Measurements from ENCODE around the gene TEF.
A peak's percentile ranks its signal among the peaks of the same experiment; 100 is the strongest.

Gene TEF, protein sequence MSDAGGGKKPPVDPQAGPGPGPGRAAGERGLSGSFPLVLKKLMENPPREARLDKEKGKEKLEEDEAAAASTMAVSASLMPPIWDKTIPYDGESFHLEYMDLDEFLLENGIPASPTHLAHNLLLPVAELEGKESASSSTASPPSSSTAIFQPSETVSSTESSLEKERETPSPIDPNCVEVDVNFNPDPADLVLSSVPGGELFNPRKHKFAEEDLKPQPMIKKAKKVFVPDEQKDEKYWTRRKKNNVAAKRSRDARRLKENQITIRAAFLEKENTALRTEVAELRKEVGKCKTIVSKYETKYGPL

DNA sequence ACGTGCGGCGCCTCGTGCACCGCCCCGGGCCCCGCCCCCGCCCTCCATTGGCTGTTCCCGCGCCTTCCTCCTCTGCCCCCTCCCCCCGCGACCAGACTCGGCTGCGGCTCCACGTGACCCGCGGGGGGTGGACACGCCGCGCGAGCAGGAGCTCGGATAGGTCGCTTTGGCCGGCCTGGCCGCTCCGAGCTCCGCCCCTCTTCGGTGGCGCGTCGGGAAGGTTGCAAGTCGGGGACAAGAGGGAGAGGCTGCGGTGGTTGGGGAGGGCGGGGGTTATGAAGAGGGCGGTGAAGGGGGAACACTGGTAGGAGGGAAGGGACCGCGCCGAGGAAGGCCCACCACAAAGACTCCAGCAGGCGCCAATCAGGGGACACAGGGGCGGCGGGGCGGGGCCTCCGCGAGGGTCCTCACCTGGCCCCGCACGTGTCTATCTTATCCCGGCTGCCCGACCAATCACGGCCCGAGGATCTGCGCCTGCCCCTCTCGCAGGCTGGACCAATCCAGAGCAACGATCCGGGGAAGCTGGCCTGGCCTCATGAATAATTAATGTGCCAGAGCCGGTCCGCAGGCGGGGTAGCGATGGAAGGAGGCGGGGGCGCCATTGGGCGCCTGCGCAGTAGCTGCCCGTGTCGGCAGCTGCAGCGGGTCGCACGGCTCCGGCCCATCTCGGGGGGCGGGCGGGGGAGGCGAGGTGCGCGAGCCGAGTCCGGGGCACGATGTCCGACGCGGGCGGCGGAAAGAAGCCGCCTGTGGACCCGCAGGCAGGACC lies at the start of gene TEF:
TSS of gene TEF (plus strand) at position 614 of the 769 bp plus-strand sequence. CDS start at position 717, 103 bp downstream.
- peak; percentile 94 for DNase-seq (ENCODE audit: low read depth, low spot score)
- H3K27ac ChIP-seq: peak within 1 kb of the TSS; percentile 94

DNA sequence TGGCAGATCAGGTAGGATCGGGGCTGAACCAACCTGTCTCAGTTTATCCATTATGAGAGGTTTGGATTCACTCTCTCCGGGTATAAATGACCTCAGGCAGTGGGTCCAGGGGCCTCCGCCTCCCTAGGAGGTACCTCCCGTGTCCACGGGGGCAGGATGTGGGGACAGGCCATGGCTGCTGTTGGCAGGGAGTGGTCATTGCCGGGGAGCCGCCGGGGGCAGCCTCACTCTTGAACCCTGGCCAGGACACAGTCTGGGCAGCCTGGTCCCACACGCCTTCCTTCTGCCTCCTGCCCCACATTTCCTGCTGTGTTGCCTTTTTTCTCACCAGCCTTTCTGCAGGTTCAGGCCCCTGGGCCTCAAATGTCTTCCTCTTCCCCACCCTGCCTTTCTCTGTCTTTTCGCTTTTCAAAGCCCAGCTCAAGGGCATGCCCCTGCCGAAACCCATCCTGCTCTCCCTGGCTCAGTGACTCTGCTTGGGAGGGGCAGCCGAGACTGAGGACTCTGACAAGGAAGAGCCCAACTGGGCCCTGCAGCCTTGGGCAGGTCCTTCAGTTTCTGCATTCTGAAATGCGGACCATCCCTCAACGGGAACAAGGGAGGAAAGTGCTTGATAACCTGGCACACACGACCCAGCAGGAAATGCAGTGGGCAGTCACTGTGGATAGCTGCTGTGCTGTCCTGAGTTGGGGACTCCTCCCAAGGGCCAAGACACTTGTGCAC lies 49.4 kb upstream of the TEF start:
- no peak for DNase-seq (ENCODE audit: low read depth, low spot score)
- no peak overlapping the region for H3K27ac ChIP-seq

DNA sequence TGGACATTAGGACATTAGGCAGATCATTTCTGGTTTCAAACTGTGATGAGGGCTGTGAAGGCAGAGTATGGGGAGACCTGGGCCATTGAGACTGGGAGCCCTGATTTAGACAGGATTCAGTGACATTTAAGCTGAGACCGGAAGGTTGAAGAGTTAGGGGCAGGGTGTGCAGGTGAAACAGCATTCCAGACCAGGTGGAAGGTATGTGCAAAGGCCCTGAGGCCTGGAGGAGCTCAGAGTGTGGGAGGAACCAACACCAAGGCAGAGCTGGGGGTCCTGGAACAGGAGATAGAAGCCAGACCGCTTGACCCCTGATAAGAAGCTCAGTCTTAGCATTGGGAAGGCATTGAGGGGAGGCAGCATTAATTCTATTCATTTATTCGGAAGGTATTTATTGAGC lies 47.9 kb upstream of the TEF start:
- H3K27ac ChIP-seq: no peak overlapping the region
- DNase-seq (ENCODE audit: low read depth, low spot score): no peak

DNA sequence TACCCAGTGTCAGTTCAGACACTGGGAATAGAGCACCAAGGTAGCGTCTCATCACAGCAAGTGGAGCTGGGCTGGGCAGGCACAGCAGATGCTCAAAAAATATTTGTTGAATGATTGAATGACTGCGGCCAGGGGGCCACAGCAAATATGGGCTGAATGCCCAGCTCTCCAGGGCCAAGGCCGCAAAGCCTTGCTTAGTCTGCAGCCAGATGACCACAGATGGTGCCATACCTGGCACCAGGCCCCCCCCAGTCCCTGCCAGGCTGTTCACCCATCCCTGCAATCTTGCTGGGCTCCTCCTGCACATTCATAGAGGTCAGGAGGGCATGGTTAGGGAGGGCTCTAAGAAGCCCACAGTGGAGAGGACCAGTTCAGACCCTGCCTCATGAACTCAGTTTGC lies 47.5 kb upstream of the TEF start:
- H3K27ac ChIP-seq: no peak overlapping the region
- no peak for DNase-seq (ENCODE audit: low read depth, low spot score)

DNA sequence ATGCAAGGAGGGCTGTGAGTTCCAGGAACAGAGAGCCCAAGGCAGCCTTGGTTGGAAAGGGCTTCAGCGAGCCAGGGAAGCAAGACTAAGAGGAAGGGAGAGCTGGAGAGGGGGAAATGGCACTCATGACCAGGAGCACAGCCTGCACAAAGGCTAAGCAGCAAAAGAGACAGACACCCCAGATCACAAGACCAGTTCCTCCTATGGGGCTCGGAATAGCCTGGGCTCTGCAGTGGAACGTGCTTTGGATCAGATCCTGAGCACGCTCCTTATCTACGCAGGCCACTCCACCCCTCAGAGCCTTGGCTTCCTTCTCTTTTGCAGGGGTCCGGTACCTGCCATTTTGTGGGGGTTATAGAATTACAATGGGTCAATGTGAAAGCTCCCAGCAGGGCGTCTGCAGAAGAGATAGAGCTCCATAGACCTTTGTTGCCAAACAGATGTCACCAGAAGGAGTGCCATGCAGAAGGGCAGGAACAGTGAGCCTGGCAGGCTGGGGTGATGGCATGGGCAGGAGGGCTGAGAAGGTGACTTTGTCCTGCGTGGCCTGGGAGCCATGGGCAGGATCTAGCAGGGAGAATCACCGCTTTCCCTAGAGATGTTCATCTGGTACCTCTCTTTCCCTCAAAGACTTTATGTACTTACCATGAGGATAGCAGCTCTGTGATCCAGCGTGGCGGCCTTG lies 46.6 kb upstream of the TEF start:
- no peak for DNase-seq (ENCODE audit: low read depth, low spot score)
- no peak overlapping the region for H3K27ac ChIP-seq

DNA sequence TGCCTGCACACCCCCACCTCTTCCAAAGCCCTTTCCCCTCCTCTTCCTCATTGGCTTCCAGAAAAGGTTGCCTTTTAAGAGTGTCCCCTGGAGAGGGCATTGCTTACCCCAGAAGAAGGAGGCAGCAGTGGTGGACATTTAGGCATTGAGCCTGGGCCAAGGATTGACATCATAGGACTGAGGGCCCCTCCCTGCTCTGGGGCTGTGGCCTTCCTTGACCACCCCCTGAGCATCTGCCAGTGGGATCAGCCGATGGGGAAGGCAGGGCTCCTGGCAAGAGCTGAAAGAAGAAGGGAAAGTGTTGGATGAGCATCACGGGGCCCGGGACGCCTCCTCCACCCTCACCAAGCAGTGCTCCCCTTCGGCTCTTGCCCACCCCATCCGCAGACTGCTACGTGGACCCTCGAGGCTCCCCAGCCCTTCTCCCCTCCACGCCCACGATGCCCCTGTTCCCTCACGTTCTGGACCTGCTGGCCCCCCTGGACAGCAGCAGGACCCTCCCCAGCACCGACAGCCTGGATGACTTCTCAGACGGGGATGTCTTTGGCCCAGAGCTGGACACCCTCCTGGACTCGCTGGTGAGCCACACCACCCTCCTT lies 43.0 kb upstream of the TEF start:
- DNase-seq (ENCODE audit: low read depth, low spot score): no peak
- H3K27ac ChIP-seq: no peak overlapping the region

DNA sequence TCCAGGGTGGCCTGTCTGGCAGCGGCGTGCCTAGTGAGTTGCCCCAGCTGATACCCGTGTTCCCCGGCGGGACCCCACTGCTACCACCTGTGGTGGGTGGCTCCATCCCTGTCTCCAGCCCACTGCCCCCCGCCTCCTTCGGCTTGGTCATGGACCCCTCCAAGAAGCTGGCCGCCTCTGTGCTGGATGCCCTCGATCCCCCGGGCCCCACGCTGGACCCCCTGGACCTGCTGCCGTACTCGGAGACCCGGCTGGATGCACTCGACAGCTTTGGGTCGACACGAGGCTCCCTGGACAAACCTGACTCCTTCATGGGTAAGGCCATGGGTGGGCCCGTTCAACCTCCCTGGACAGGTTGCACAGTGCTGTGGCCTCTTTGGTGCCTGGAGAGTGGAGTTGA lies 41.9 kb upstream of the TEF start:
- H3K27ac ChIP-seq: no peak overlapping the region
- DNase-seq (ENCODE audit: low read depth, low spot score): no peak

DNA sequence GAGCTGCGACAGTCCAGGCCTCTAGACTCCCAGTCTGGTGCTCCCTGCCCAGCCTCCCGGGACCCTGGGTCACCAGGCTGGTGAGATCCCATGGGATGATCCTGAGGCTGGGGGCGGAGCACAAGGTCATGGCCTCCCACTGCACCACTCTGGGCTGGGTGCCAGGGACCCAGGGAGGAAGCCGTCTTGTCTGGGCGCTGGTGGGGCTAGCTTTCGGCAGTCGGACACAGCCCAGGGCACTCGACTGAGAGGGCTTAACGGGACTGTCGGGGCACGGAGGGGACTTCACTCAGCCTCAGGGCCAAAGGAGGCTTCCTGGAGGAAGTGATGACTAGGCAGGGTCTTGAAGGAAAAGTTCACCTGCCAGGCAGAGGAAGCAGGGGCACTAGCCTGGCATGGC lies 41.4 kb upstream of the TEF start:
- DNase-seq (ENCODE audit: low read depth, low spot score): no peak
- H3K27ac ChIP-seq: no peak overlapping the region

DNA sequence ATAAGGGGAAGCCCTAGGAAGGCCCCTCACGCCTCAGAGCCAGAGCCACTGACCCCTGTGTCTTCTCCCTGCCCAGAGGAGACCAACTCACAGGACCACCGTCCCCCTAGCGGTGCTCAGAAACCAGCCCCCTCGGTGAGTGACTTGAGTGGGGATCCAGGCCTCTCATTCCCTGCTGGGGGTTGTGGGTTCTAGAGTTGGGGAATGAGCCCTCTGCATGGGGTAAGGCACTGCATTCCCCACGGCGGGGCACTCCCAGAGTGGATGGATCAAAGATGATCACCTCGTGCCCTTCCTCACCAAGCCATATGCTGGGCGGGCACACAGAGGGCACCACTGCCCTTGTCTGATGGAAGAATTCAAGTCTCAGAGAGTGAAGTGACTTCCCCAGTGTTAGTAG lies 40.7 kb upstream of the TEF start:
- H3K27ac ChIP-seq: no peak overlapping the region
- DNase-seq (ENCODE audit: low read depth, low spot score): no peak

DNA sequence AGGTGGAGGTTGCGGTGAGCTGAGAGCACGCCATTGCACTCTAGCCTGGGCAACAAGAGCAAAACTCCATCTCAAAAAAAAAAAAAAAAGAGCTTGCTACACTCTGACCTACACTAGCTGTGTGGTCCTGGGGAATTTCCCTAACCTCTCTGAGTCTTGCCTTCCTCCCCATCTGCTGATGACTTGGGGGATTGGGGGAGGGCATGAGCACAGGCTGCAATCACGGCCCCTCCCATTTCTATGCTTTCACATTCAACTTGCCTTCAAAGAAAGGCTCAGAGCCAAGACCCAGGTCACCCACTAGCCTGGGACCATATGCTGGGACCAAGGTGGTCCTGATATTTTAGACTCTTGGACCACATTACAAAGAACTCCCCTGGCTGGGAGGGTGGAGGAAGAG lies 39.8 kb upstream of the TEF start:
- no peak for DNase-seq (ENCODE audit: low read depth, low spot score)
- no peak overlapping the region for H3K27ac ChIP-seq

DNA sequence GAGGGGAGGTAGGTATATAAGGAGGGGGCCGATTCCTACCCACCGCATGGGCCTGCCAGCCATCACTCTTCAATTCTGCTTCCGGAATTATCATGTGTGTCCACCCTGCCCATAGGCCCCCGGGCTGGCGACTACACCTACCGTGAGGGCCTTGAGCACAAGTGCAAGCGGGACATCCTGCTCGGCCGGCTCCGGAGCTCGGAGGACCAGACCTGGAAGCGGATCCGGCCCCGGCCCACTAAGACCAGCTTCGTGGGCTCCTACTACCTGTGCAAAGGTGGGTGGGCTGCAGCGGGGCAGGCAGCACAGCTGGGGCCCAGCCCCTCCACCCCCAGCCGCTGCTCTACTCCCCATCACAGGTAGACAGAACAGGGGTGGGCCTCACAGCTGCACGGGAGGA lies 38.4 kb upstream of the TEF start:
- DNase-seq (ENCODE audit: low read depth, low spot score): no peak
- no peak overlapping the region for H3K27ac ChIP-seq

DNA sequence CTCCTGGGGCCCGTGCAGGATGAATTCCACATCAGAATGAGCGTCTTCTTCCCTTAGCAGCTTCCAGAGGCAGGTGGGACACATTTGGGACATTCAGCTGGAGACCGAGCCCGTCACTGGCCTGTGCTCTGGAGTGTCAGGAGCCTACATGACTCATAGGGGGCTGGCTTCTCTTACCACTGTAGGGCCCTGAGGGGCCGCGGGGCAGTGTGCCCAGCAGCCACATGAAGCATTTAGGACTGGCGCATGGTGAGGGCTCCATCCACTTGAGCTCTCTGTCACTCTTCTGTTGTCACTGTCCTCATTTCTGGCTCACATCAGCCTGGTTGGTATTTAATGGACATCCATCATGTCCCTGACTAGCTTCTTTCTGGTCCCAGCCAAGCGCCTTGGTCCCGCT lies 38.0 kb upstream of the TEF start:
- DNase-seq (ENCODE audit: low read depth, low spot score): no peak
- H3K27ac ChIP-seq: no peak overlapping the region

DNA sequence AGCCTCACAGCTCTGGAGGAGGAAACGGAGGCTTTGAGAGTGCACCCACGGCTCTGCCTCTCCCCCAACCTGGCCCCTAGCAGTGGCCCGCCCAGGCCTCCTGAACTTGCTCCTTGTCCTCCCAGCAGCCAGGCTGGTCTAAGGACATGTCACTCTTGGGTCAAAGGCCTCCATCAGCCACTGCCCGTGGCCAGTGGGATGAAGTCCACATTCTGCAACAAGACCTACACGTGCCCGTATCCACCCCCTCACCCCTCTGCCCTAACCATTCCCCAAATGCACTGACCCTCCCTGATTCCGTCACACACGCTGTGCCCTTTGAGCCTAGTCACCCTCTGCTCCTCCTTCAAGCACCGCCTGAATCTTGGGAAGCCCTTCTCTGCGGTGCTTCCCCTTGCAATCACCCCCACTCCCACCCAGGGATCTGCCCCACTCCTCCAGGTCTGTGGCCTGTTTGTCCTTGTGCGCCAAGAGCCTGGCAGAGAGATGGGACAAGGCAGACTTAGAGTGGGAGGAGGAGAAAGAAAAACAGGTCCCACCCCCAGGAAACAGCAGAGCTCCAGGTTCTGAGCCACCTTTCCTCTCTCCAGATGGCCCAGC lies 37.5 kb upstream of the TEF start:
- DNase-seq (ENCODE audit: low read depth, low spot score): no peak
- no peak overlapping the region for H3K27ac ChIP-seq

DNA sequence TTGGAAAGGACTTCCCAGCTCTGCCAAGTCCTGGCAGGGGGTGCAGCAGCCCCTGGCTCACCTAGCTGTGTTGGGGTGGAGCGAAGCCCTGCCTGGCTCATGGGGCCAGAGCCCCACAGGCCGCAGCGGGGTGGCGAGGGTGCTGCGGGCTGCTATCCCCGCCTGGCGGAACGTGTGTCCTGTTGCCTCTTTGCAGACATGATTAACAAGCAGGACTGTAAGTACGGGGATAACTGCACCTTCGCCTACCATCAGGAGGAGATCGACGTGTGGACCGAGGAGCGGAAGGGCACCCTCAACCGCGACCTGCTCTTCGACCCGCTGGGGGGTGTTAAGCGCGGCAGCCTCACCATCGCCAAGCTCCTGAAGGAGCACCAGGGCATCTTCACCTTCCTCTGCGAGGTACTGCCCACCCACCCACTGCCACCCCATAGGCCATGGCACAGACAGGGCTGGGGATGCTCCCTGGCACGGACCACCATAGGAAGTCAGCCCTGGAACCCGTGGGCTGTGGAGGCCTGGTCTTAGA lies 35.9 kb upstream of the TEF start:
- DNase-seq (ENCODE audit: low read depth, low spot score): no peak
- H3K27ac ChIP-seq: no peak overlapping the region

DNA sequence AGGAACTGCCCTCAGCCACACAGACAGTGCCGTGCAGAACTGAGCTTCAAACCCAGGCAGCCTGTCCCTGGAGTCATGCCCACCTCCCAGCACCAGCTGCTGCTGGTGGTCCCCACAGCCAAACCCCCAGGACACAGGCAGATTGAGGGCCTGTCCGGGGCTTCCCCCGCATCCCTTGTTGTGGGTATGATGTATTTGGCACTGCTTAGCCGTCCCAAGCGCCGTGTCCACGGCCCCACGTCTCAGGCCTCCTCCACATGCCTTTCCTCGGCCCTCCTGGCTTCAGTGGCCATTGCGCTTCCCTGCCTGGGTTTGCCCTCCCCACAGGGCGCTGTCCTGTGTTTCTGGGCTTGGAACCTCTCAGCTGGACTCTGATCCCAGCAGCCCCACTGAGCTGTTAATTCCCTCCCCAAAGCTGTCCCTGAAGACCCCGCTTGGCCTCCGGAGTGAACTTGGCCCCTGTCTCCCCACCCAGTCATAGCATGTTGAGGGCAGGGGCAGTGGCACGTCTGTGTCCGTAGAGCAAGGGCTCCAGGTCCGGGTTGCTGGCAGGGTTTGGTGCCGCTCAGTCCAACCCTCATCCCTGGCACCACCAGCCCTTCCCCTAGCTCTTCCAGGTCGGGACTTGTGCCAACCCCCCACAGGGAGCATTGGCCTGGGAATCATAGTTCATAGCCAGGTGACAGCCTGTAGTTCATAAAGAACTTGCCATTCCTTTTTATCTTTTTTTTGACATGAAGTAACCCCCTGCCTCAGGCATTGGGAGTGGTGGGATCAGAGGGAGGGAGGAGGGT lies 34.5 kb upstream of the TEF start:
- no peak overlapping the region for H3K27ac ChIP-seq
- no peak for DNase-seq (ENCODE audit: low read depth, low spot score)

DNA sequence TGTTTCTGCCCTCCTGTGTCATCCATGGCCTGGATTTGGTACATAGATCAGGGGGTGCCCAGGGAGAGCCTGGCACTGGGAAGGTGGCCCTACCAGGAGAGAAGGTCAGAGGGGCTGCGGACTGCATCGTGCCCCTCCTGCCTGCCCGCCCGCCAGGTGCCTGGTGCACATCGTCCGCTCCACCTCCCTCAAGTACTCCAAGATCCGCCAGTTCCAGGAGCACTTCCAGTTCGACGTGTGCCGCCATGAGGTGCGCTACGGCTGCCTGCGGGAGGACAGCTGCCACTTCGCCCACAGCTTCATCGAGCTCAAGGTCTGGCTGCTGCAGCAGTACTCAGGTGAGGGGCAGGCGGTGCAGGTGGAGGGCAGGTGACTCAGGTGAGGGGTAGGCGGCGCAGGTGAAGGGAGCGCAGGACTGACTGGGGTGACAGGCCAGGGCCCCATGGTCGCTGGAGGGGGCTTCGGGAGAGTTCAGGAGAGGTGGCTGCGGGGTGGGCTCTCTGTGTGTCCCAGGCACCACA lies 32.7 kb upstream of the TEF start:
- no peak overlapping the region for H3K27ac ChIP-seq
- no peak for DNase-seq (ENCODE audit: low read depth, low spot score)

DNA sequence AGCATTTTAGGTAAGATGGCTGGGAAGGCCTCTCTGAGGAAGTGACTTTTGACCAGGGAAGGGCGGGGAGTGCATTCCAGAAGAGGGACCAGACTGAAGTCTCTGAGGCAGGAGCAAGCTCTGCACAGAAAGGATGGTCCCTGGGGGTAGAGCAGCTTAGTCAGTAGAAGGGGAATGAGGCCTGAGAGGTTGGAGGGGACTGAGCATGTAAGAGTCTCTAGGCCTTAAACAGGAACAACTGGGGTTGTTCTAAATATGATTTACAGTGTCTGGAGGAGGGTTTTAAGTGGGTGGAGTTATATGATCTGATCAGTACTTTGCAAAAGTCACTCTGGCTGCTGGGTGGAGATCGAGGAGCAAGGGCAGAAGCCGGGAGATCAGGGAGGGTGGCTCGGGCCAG lies 31.7 kb upstream of the TEF start:
- no peak overlapping the region for H3K27ac ChIP-seq
- DNase-seq (ENCODE audit: low read depth, low spot score): no peak

DNA sequence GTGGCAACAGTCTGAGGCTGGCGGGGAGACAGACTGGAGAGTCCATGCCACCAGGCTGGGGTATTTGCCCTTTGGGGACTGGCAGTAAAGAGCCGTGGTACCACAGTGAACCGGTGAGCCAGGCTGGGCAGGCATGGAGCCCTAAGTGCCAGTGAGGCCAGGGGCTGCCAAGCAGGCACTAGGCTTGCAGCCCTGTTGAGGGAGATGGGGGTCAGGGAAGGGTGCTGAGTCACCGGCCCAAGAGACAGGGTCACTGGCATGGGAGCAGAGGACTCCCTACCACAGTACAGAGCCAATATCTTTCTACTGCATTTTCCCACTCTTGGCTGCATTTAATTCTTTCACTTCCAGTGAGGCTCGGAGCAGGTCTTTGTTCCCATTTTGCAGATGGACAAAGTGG lies 30.7 kb upstream of the TEF start:
- no peak for DNase-seq (ENCODE audit: low read depth, low spot score)
- no peak overlapping the region for H3K27ac ChIP-seq

DNA sequence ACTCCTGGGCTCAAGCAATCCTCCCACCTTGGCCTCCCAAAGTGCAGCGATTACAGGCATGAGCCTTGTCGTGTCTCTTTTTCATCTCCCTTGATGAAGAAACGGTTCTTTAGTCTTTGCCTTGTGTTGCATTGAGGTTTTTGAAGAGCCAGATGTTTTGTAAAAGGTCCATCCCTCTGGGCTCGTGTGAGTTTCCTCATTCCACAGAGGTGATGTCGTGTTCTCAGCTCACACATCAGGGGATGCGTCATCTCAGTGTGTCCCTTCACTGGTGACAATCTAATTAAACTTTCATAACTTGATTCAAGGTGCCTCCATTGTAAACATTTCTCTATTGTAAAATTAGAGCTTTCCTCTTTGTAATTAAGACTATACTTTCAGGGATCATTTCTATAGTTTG lies 29.7 kb upstream of the TEF start:
- H3K27ac ChIP-seq: peak overlapping the region; percentile 35
- no peak for DNase-seq (ENCODE audit: low read depth, low spot score)
